GM10266 (cell line): ENCODE measurements around the gene FARSB.

ENCODE experiments used
- DNase-seq: peaks from one replicate; pipeline ENCODE4 v3.0.0; 2012; ENCODE audit errors: extremely low spot score
- CTCF ChIP-seq: IDR thresholded peaks from 2 replicates; pipeline ENCODE4 v1.5.1; 2012; ENCODE audit warnings: mild to moderate bottlenecking, low read depth; ENCODE audit not compliant: control insufficient read depth, insufficient read depth; ENCODE audit errors: missing control alignments

The FARSB gene

GRCh38 chr2:222569826-222570225, 86.1 kb downstream of the FARSB start:
- no peak for DNase-seq

DNA sequence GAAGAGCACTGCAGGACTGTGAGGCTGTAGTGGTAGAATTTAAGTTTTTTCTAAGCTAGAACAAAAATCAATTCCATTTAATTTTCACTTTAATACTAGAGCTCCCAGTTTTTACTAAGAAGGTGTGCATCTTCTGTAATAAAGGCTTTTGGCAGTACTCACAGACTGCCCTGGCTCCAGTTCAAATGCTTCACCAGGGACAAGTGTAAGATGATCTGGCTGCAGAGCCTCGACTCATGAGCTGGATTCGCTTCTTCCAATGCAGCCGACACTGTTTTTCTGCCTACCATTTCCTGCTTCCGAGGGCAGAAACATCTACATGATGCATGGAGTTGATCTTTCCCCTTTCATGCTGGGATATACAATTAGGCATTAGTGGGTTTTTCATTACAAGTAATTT, 87.0 kb downstream of the FARSB start:
- no peak for TF ChIP-seq CTCF
- DNase-seq: no peak

More at GRCh38 chr2:222569826-222570225, 86.1 kb downstream of the FARSB start:
- TF ChIP-seq CTCF: no peak

DNA sequence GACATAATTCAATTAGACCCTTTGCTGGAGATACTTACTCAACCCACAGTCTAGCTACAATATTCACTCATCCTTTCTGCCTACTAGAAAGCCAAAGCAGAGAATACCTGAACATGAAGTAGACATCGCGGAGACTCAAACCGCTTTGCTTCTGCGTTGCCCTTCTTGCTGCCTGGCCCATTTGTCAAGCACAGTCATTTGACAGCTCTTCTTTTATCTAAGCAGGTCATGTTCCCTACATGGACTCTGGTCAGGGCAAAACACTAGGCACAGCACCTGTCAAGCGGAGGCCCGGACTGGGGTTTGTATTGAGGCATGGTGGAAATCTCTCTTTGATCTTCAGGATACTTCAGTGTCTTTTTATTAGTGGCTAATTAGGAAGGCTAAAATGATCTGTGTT, 89.7 kb downstream of the FARSB start:
- DNase-seq: no peak
- TF ChIP-seq CTCF: no peak

DNA sequence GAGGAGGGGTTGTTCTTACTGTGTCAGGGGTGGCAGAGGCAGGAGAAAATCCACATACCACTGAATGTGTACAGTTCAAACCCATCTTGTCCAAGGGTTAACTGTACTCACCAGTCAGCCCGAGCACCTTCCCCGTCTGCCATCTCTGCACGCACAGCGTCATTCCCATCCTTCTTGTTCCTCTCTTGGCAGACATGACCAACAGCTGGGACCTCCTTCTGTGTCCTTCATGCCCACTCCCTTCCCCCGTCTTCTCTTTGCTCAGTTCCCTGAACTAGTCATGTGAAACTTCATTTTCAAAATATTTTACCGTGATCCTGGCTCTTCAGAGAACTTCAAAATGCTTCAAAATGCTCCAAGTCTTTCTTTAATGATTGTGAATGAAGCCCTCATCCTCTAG, 92.0 kb downstream of the FARSB start:
- TF ChIP-seq CTCF: no peak
- no peak for DNase-seq

- no peak for TF ChIP-seq CTCF
- no peak for DNase-seq
Measured at GRCh38 chr2:222563106-222563718, 92.7 kb downstream of the FARSB start.

DNA sequence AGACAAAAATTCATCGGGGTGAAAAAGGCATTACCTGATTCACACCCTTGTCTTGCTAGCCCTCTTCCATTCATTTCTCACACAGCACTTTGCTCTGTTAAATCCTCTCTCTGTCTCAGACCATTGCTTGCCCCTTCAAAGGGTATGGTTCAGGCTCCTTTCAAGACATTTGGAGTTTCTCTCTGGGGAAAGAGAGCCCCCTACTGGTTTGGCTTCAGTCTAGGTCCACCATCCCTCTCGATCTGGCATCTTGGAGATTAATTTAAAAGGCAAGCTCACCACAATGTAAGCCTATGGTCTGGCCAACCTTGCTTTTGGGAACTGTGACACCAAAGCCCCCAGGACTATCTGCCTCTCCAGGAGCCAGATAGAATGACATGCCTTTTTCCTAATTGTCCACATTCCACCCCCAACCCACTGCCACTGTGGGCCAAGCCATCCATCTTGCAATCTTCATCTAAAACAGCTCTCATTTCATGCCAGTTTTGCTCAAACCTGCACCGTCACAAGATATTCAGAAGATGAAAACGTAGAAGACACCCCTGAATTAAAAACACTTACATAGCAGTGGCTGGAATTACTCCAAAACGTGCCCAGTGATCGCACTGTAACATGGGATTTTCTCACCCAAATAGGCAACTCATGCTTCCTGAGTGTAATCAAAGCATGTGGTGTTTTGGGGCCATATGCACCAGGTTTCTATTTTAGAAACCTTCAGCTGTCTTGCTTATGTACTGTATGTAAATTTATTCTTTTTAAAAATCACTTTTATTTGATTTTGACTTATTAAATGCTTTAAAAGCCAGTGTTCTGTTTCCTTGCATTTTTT, 93.9 kb downstream of the FARSB start:
- DNase-seq: peak; percentile 68
- peak; percentile 78 for TF ChIP-seq CTCF

DNA sequence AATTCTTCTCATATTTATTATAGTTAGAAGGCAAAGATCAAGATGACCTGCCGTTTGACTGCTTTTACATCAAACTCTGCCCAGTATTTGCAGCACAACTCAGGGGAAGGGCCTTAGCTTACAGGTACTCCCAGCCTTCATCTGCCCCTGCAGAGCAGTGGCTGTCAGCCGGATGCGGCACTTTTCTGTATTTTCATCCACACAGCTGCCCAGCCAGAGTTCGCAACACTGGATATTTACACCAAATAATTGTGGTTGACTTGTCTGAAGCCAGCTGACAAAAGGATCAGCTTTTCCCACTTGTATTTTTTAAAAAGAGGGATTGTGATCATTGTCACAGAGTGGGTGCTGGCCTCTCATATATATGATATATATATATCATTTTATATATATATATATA, 94.7 kb downstream of the FARSB start:
- DNase-seq: no peak
- TF ChIP-seq CTCF: no peak
